ENCODE data around the gene DAO. TPM values are rescaled to one million over a fixed set of nuclear protein-coding genes. Genes with fewer than 3 reads are reported as not detected.
A peak's percentile ranks its signal among the peaks of the same experiment; 100 is the strongest.

DAO gene
- total RNA-seq (not detected), polyA plus RNA-seq (not detected)
- long read RNA-seq, donor 1, result 0 reads
- long read RNA-seq, donor 2, result 0 reads
- long read RNA-seq, donor 3, result 0 reads
- long read RNA-seq, donor 4, result 0 reads
- long read RNA-seq, donor 5, result 0 reads
- long read RNA-seq, donor 6, result 0 reads
- long read RNA-seq, donor 7, result 0 reads
- long read RNA-seq, donor 8, result 0 reads
- long read RNA-seq, donor 9, result 0 reads
- long read RNA-seq, donor 10, result 0 reads

DNA sequence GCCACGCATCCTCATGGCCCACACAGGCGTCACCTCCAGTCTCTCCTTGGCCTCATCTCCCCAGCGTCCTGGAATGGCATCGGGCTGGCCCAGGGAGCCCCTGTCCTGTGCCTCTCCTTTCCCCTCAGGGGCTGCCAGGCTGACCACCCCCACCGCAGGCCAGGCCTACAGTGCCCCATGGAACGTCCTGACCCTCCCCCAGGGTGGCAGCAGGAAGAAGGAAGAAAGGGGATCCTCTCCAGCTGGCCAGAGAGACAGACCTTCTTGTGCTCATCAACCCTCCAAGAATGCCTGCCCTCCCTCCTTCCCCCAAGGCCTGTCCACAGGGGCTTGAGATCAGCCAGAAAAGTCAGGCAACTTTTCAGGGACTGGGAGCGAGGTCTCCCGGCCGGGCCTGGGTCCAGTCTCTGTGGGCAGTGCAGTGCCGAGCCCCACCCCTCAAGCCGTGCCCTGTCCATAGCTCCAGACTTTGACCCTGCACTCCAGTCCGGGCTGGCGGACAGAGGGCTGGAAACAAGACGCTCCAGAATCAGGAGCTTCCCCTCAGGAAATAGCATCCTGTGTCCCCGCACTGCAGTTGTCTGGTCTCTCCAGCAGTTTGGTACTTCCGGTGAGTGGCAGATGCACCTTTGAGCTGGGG lies at the start of gene DAO:
Gene DAO (plus strand): TSS at position 478 of the 640 bp plus-strand sequence. CDS start 4,915 bp downstream, outside the sequence.
- no peaks in the 10 kb centered on the region for H3K9me3 ChIP-seq
- no peaks in the 10 kb centered on the region for H3K4me1 ChIP-seq
- H3K27ac ChIP-seq, result no peak within 1 kb of the TSS
- DNase-seq, result no peak
- 62 to 67% (median 65%) methylated on average over 14 to 16 of the region's 16 CpGs for WGBS, 5 donors
- H3K27me3 ChIP-seq, result no peaks in the 10 kb centered on the region
- intact Hi-C loops (cut with DNase I; ENCODE audit: low total_unique reads), result loop anchor here (10.0 kb wide), 1 partner anchor 65 kb away; no protein-coding TSS in a partner anchor
- TF ChIP-seq POLR2A (IDR thresholded peaks at IDR 0.05) (no peak), POLR2AphosphoS5 (IDR thresholded peaks at IDR 0.05) (no peak), CTCF (IDR thresholded peaks at IDR 0.05) (no peak), EP300 (IDR thresholded peaks at IDR 0.05) (no peak)
- no peaks in the 10 kb centered on the region for H3K36me3 ChIP-seq
- H3K4me3 ChIP-seq, result no peak within 1 kb of the TSS

GRCh38 chr12:108831309-108831991 lies 48.4 kb upstream of the DAO start:
- no peaks in the 10 kb centered on the region for H3K27me3 ChIP-seq
- no peaks in the 10 kb centered on the region for H3K9me3 ChIP-seq
- peaks cover 30 to 77% (median 49%) of the 10 kb centered on the region in 4 donors for H3K4me1 ChIP-seq
- H3K4me3 ChIP-seq, result no peak overlapping the region
- H3K27ac ChIP-seq, result peak overlapping the region; percentile 23 to 80 (median 64)
- intact Hi-C loops (cut with DNase I; ENCODE audit: low total_unique reads), result no loop called here
- WGBS, 5 donors, result 81 to 94% (median 85%) methylated on average over 11 of the region's 11 CpGs
- no peak for DNase-seq
- peaks cover 18 to 49% (median 44%) of the 10 kb centered on the region in 4 donors for H3K36me3 ChIP-seq
- TF ChIP-seq CTCF (IDR thresholded peaks at IDR 0.05) (no peak), EP300 (IDR thresholded peaks at IDR 0.05) (no peak), POLR2A (IDR thresholded peaks at IDR 0.05) (no peak), POLR2AphosphoS5 (IDR thresholded peaks at IDR 0.05) (no peak)

DNA sequence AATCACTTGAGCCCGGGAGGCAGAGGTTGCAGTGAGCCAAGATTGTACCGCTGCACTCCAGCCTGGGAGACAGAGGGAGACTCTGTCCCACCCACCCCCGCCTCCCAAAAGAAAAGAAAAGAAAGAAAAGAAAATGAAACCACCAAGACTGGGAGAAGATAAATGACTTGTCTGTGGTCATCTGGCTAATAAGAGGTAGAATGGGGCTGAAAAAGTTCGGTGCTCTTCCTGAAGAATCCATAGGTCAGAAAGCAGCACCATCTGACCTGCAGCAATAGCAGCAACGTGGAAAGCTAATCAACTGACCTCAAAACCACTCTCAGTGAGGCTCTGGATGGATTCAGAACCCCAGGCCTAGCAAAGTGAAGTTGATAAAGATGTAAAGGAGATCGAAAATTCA lies 47.7 kb upstream of the DAO start:
- WGBS, 5 donors, result 78 to 84% (median 82%) methylated on average over 6 of the region's 6 CpGs
- H3K4me1 ChIP-seq, result peaks cover 23 to 77% (median 43%) of the 10 kb centered on the region in 4 donors

More for the DNA sequence above, 47.7 kb upstream of the DAO start:
- TF ChIP-seq EP300 (IDR thresholded peaks at IDR 0.05), result no peak
- TF ChIP-seq POLR2A (IDR thresholded peaks at IDR 0.05), result no peak
- TF ChIP-seq POLR2AphosphoS5 (IDR thresholded peaks at IDR 0.05), result no peak
- no peak for TF ChIP-seq CTCF (IDR thresholded peaks at IDR 0.05)
- Histone ChIP-seq H3K9me3 (no peaks in the 10 kb centered on the region), H3K4me3 (no peak overlapping the region), H3K27ac (peak overlapping the region; percentile 4 to 80 (median 69)), H3K27me3 (no peaks in the 10 kb centered on the region), H3K36me3 (peaks cover 18 to 49% (median 44%) of the 10 kb centered on the region in 4 donors)
- intact Hi-C loops (cut with DNase I; ENCODE audit: low total_unique reads), result no loop called here
- no peak for DNase-seq

Data from stomach (tissue), 19 donors.